GM19438 (cell line): ENCODE results near the gene CHAD.
"Not testable (repeated sequence)": the region's sequence is repeated elsewhere in the genome, so short reads cannot be mapped to it uniquely, and the experiment has no call there.

Experiments used
- ATAC-seq: cut with Tn5 transposase; IDR thresholded peaks from one replicate; pipeline ENCODE4 v1.9.1; 2021; ENCODE audit warnings: low read depth; ENCODE audit not compliant: unreplicated experiment

The CHAD gene

DNA sequence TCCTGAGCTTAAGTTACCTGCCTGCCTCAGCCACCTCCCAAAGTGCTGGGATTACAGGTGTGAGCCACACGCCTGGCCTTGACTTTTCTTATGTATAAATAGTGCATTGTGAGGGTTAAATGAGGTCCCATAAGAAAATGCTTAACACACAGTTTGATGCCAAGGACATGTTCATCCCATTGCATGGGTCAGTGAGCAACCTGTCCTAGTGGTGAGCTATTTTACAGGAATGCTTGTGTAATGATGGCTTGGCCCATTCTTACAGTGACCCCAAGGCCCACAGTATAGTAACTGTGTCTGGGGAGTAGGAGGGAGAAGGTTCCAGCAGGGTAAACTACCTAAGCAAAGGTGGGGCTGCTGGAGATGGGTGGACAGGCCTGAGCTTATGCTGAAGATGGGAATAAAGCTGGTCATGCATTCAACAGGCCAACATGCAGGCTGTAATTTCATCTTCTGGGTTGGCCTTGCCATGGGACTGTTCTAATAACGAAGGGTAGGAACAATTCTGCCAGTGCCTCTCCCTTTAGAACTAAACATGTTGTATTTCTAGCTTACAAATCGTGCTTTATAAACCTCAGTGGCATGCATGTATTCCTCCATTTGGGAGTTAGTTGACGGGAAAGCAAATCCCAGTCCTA lies 36.4 kb downstream of the CHAD start:
- no peak for ATAC-seq

DNA sequence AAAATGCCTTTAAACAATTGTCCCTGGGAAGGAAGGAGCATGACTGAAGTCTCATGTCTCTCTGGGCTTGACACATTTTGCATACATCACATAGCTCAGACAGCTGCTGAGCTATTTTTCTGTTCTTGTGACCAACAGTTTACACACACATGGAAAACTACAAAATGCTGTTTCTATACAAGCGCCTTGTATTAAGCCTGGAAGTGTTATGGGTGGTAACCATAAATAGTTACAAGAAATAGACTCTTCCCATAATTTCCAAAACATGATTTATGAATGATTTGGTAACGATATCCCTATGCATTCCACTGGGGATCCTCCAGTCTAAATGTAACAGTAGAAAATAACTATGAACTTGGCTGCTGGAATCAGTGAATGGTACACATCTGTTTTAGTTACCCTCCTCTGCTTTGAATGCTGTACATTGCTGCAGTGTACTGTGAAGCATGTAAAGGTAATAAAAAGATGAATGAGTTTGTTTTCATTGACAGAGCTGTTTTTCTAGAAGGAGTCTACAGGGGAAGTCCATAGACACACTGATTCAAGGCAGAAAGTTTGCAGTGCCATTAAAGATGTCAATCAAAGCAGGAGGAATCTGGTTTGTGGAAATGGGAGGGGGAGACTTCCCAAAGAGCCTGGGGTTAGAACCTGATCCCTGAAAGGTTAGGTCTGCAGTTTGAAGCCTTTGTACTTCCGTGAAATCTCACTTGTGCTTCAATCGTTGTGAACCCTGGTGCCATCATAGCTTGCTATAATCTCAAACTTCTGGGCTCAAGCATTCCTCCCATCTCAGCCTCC lies 37.7 kb downstream of the CHAD start:
- no peak for ATAC-seq

DNA sequence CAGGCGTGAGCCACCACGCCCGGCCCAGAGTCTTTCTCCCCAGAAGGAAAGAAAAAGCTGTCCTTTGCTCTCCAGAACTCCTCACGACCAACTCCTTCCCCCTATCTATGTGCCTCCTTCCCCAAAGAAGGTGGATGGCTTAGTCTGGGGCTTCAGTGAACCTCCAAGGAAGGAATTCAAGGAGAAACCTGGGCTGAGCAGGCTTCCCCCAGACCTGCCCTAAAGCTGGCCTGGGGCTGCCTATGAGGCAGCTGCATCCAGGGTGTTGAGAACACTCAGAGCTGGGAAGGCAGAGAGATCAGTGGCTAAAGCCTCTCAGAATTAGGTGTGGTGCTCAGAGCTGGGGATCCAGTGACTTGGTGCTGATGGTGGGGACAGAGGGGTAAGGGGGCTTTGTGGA lies 38.9 kb downstream of the CHAD start:
- no peak for ATAC-seq

DNA sequence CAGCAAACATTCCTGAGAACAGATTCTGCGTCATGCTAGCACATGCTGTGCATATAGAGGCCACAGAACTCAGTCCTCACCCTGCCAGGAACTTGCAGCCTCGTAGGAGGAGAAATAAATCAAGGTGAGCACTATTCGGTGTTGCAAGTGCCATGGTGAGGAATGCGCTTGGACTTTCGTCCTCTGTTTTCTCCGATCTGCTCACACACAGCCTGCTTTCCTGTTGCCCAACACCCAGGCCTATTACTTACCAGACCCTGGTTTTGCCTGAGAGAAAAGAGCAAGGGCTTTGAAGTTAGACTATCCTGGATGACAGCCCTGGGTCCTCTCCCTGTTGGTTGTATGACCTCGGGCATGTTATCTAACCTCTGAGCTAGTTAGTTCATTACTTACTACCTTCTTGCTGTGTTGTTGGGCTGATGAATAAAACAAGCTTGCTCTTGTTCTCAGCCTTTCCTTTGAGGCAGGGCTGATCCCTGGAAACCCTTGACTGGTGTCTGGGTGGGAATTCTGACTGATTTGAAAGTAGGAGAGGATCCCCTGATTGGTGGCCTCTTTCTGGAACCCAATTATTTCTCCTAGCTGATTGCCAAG lies 39.8 kb downstream of the CHAD start:
- ATAC-seq, result no peak

DNA sequence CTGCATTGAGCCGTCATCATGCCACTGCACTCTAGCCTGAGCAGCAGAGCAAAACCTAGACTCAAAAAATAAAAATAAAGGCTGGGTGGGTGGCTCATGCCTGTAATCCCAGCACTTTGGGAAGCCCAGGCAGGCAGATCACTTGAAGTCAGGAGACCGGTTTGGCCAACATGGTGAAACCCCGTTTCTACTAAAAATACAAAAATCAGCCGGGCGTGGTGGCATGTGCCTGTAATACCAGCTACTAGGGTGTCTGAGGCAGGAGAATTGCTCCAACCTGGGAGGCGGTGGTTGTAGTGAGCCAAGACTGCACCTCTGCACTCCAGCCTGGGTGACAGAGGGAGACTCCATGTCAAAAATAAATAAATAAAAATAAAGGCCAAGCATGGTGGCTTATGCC lies 40.6 kb downstream of the CHAD start:
- not testable (repeated sequence) for ATAC-seq

DNA sequence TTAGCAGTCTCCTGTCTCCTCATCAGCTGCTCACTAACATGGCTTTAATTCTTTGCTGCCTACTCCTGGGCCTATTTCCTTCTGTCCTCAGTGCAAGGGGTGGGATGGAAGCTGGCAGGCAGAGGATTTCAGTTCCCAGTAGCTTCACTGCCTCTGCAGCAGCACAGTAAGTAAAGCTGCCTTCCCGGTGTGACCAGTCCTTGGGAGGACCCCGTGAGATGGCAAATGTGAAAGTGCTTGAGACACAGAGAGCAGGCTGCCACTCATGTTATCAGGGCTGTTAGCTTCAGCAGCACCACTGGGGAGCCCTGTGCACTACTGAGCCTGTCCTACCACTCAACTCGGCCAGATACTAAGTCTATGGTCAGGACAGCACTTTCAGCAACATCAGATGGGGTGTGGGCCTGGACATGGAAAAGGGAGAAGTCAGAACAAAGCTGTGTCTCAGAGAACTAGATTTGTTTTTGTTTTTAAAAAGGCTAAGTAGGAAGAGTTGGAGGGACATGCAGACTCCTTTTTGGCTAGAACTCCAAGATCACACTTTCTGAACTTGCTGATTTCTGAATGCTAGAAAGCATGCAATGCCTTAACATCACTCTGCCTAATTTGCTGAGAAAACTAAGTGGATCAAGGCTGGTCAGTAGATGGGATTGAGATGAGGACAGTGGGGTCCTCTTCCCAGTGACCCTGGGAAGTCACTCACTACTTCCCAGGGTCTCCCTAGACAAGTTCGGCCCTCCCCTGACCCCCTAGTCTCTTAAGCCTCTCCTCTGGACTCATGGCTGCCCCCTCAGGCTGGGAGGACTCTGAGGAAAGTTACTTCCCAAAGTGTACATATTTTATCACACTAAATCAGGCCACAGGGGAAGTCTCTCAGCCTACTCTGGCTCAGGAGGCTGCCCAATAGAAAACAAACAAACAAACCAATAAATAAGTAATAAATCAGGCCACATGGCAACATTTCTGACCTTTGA lies 41.6 kb downstream of the CHAD start:
- ATAC-seq, result peak; percentile 48

DNA sequence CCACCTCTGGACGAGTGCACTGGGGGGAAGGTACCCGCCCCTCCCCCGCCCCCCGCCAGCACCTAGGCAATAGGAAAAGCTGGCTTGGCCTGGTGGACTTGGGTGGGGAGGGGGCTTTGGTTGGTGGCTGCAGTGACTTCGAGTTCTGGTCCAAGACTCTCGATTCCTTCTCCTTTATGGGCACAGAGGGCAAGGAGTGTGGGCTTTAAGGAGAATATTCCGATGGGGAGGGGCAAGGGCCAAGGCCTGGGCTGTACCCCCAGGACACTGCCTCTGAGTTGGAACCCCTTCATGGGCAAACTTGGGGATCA lies 42.3 kb downstream of the CHAD start:
- ATAC-seq, result peak; percentile 26

DNA sequence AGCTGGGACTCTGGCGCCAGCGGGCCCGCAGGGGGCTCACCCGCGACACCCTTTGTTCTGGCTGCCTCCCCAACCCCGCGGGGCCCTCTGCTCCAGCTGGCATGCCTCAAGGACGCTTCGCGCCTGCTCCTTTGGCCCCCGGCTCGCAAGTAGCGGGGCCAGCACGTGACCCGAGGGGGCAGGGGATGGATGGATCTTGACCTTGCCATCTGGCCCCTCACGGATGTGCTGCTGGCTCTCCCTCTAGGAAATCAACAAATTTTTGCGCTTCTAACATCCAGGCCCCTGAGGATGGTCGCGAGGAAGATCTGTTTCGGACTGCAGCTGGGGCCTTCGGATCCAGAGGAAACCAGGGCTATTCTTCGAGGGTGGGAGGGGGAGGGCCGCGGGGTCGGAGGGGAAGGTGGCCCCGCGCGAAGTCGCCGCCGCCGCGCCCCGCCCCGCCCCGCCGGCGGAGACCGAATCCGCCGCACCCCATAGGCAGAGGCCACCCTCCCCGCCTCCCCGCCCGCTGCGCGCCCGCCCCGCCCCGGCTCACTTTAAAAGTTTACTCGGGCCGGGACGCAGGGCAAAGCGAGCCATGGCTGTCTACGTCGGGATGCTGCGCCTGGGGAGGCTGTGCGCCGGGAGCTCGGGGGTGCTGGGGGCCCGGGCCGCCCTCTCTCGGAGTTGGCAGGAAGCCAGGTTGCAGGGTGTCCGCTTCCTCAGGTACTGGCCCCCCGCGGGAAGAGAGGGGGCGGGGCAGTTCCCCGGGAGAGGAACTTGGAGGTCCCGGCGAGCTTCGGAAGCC lies 42.8 kb downstream of the CHAD start, which contains the start of gene ACSF2:
Gene ACSF2 (plus strand): TSS at position 537 of the 790 bp plus-strand sequence. CDS start 44 bp downstream, at position 581.
- peak; percentile 60 for ATAC-seq

DNA sequence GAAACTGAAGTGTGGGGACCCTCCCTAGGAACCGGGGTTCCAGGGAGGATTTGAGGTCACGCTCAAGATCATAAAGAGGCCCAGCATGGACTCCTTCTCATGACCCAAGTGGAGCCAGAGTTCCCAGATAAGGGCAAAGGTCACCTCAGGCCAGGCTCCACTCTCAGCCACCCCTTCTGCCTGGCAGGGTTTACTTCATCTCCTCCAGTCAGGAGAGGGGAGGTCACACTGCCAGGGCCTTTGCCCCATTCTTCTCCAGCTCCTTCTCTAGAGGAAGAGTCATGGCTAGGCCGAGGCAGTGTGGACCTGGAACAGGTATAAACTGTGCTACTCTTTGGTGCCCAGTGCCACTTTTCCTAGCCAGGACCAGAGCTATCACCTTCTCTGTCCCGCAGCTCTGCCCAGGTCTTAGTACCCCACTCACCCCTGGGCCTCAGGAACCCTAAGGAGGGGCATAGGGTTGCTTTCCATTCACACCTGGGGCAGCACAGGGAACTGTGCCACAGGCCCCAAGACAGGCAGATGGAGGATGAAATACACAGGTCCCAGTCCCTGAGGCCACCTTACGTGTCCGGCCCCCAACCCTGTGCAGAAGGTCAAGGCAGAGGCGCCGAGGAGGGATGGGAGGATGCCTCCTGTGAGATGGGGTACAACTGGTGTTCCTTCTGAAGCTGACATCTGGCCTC lies 43.5 kb downstream of the CHAD start:
- no peak for ATAC-seq

DNA sequence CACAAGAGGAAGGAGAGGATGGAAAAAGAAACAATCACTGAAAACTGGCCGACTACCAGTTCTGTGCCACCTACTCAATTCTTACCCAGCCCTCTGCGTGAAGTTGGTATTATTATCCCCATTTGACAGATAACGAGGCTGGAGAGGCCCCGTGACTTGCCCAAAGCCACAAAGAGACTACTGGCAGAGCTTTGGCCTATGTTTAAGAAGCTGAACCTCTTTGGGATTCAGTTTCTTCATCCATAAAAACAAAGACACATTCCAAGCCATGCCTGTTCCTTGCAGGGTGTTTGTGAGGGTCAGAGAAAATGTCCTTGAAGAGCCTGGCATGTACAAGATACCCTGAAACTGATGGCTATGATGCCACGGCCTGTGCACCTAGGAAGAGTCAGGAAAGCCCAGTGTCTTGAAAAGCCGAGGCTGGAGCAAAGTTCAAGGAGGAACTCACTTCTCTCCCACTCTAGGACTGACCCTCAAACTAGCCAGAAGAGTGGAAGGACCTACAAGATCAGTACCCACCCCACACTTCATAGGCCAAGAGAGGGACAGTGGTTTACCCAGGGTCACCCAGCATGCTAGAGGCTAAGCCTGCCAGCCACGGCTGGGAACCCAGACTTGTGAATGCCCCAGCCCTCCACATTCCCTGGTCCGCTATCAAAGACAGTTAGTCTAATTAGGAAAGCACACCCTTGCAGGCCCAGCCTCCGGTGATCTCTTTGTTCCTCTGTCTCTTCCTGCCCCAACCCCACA lies 44.3 kb downstream of the CHAD start:
- ATAC-seq, result no peak

DNA sequence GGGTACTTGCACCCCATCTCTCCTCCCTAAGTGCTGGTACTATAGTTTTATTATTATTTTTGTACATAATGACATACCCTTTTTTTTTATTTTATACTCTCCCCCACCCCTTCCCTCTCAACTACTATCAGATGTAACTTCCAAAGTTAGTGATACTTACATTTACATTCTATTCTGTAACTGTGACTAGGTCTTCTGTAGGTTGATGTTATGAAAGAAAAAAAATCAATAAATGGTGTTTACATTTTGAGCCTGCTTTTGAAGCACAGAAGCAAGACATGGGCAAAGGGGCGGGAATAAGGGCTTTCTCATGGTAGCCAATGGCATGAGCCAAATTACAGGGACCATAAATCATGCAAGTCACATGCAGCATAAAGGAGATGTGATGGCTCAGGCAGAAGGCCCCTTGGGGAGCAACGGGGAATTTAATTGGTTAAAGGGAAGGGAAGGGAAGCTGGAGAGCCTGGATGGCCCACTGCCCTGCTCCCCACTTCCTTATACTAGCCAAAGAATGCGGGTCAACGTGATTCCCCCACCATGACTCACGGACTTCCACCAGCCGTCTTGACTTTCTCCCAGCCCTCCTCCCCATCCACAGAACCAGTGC lies 45.0 kb downstream of the CHAD start:
- ATAC-seq, result no peak

DNA sequence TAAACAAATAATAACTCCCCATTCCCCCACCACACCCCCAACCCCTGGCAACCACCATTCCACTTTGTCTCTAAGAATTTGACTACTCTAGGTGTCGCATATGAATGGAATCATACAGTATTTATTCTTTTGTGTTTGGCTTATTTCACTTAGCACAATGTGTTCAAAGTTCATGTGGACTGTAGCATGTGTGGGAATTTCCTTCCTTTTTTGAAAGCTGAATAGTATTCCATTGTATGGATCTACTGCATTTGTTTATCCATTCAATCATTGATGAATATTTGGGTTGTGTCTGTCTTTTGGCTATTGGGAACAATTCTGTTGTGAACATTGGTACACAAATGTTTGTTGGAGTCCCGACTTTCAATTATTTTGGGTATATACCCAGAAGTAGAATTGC lies 45.9 kb downstream of the CHAD start:
- no peak for ATAC-seq

DNA sequence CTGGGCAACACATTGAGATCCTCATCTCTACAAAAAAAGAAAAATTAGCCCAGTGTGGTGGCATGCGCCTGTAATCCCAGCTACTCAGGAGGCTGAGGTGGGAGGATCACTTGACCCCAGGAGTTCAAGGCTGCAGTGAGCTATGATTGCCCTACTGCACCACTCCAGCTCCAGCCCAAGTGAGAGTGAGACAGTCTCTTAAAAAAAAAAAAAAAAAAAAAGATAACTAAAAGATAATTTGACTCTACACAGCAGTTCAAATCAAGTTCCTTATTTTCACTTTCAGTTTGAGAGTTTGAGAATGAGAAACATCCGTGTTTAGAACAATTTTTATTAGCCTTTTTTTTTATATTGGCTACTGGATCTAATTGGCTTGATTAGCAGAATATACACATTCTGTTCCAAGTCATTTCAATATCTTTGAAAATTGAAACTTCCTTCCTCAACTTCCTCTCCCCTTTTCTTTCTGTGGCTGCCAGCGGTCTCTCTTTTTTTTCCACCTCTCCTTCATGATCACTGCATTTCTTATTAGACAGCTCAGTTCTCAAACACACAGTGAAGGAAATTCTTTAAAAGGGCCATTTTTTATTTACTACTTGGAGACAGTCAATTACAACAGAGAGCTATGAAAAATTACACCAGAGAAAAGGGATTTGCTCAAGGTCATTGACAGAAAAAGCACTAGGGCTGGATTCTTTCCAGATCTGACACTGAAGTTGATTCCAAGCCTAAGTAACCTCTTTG lies 47.2 kb downstream of the CHAD start:
- ATAC-seq, result no peak

DNA sequence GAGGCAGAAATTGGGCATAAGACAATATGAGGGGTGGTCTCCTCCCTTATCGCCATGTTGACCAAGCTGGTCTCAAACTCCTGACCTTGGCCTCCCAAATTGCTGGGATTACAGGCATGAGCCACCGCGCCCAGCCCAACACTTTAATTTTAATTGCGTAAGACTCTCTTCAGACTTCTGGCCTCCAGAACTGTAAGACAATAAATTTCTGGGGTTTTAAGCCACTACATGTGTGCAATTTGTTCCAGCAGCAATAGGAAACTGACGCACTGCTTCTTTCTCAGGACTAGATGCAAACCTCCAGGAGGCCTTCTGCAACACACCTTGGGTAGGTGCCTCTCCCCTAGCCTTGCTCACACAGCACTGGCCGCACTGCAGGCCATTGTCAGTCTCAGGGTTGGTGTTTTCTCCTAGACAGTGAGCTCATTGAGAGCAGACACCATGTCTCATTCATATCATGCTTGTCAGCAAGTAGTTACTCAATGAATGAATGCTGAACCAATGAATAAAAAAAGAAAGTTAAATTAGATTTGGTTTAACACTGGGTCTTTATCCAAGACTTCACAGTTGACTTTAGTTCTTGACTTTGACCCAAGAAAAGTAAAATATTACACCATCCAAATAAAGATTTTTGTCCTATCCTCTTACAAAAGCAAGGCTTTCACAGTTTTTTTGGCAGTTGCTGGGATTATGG lies 48.1 kb downstream of the CHAD start:
- no peak for ATAC-seq

DNA sequence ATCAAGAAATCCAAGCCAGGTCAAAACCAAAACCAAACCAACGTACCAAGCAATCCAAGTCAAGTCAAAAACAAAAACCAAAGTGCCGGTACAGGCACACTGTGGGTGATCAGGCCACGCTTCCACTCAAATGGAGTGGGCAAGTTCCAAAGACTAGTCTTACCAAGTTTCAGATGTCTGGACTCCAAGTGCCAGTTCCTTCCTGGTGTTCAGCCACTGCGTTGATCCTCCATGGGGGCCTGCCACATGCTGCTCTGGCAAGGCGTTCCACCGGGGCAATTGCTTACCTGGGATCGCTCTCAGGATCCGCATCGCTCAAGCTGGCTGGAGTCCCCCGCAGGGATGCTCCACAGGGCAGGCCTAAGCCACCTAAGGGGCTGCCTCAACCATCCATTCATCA lies 49.1 kb downstream of the CHAD start:
- ATAC-seq, result not testable (repeated sequence)

DNA sequence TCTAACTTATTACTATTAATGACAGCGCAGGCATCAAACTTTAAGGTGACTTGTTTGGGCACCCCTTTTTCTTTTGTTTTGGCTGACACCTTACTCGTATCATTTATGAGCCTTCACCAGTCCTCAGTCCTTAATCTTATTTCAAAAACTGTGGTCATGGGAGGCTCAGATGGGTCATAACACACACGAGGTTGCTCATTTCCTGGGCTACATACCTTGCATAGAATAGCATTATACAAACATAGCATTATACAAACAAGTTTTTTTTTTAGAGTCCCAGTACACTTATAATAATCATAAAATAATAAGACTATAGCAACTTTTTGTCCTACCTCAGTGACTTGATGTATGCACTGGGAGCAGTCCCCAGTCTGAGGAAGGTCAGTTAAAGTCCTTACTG lies 53.9 kb downstream of the CHAD start:
- ATAC-seq, result no peak
